SK-N-SH (cell line): ENCODE measurements around the gene TBX15. TPM values are rescaled to one million over a fixed set of nuclear protein-coding genes. Genes with fewer than 3 reads are reported as not detected.

ENCODE experiments used
- CTCF ChIA-PET: fragments of 300-600, 350-600 bp; formaldehyde crosslinking; extraction: SDS; loops from one replicate; lab custom pipeline; 2021; lab: Yijun Ruan, JAX
- POLR2A ChIA-PET: fragments of 350-600 bp; sonication (Branson Sonifier 250); formaldehyde crosslinking; extraction: SDS; loops from one replicate; lab custom pipeline; 2020; ENCODE audit warnings: antibody characterized with exemption, inconsistent platforms; lab: Yijun Ruan, JAX
- DNase-seq: peaks from one replicate; pipeline ENCODE4 v3.0.0; 2012
- H2AFZ ChIP-seq: fragments of 200-600 bp; sonication (generic); 2 replicates; pipeline ENCODE4 v1.8.1; 2016; ENCODE audit warnings: antibody characterized with exemption, mild to moderate bottlenecking, low read depth
- H3F3A ChIP-seq: fragments of 200-600 bp; sonication (generic); replicated peaks from 2 replicates; pipeline ENCODE3; 2016; ENCODE audit warnings: antibody characterized with exemption, mild to moderate bottlenecking; ENCODE audit not compliant: insufficient read depth
- H3K27ac ChIP-seq, 2 experiments: fragments of 200-500 bp in 1 of 2; fragments of 200-600 bp in 1 of 2; sonication (Bioruptor generic) in 1 of 2; sonication (generic), shearing (Covaris generic) in 1 of 2; 2 replicates each; pipeline versions ENCODE4 v1.5.1 to v1.6.1; 2014 to 2016; ENCODE audit warnings: low read depth in 2 of 2, inconsistent platforms in 1 of 2, low read length in 1 of 2, mild to moderate bottlenecking in 1 of 2, mixed read lengths in 1 of 2
- H3K27me3 ChIP-seq: fragments of 200-600 bp; sonication (generic), shearing (Covaris generic); 2 replicates; pipeline ENCODE4 v1.6.1; 2016; ENCODE audit warnings: mixed run types; ENCODE audit not compliant: insufficient read depth
- H3K36me3 ChIP-seq, 2 experiments: fragments of 200-500 bp in 1 of 2; fragments of 200-600 bp in 1 of 2; sonication (Bioruptor generic) in 1 of 2; sonication (generic) in 1 of 2; replicated peaks in 1 of 2; 2 replicates each; pipeline versions ENCODE3 to v1.5.1; 2014 to 2016; ENCODE audit warnings: low read length in 1 of 2, mild to moderate bottlenecking in 1 of 2; ENCODE audit not compliant: insufficient read depth in 2 of 2, control insufficient read depth in 1 of 2
- H3K4me1 ChIP-seq, 2 experiments: fragments of 200-500 bp in 1 of 2; fragments of 200-600 bp in 1 of 2; sonication (Bioruptor generic) in 1 of 2; sonication (generic), shearing (Covaris generic) in 1 of 2; 2 replicates each; pipeline versions ENCODE4 v1.5.1 to v1.6.1; 2014 to 2016; ENCODE audit warnings: low read depth in 1 of 2, low read length in 1 of 2, mixed run types in 1 of 2; ENCODE audit not compliant: insufficient read depth in 2 of 2, control insufficient read depth in 1 of 2
- H3K4me2 ChIP-seq: fragments of 200-600 bp; sonication (generic), shearing (Covaris generic); 2 replicates; pipeline ENCODE4 v1.6.1; 2017; ENCODE audit warnings: mixed run types
- H3K4me3 ChIP-seq, 2 experiments: fragments of 200-500 bp in 1 of 2; fragments of 200-600 bp in 1 of 2; sonication (Bioruptor generic) in 1 of 2; sonication (generic), shearing (Covaris generic) in 1 of 2; 2 replicates each; pipeline versions ENCODE4 v1.5.1 to v1.8.1; 2014 to 2016; ENCODE audit warnings: low read depth in 2 of 2, inconsistent platforms in 1 of 2, low read length in 1 of 2, mild to moderate bottlenecking in 1 of 2, mixed read lengths in 1 of 2, moderate library complexity in 1 of 2
- H3K79me2 ChIP-seq: fragments of 200-600 bp; sonication (generic); 2 replicates; pipeline ENCODE4 v1.8.1; 2017; ENCODE audit warnings: mild to moderate bottlenecking; ENCODE audit not compliant: insufficient read depth
- H3K9ac ChIP-seq: fragments of 200-600 bp; sonication (generic); 2 replicates; pipeline ENCODE4 v1.6.1; 2017; ENCODE audit warnings: mixed run types
- H3K9me2 ChIP-seq: fragments of 200-600 bp; sonication (generic); 2 replicates; pipeline ENCODE4 v1.6.1; 2017; ENCODE audit warnings: mixed run types
- H3K9me3 ChIP-seq: fragments of 200-600 bp; sonication (generic); 2 replicates; pipeline ENCODE4 v1.6.1; 2017; ENCODE audit warnings: mixed run types, mild to moderate bottlenecking, moderate library complexity
- H4K20me1 ChIP-seq: fragments of 200-600 bp; sonication (generic); 2 replicates; pipeline ENCODE4 v1.6.1; 2017; ENCODE audit warnings: mild to moderate bottlenecking, mixed run types; ENCODE audit not compliant: insufficient read depth
- ELF1 ChIP-seq: IDR thresholded peaks from 2 replicates; pipeline ENCODE4 v1.4.0; 2012
- EZH2phosphoT487 ChIP-seq: fragments of 200-600 bp; sonication (generic); IDR thresholded peaks from 2 replicates; pipeline ENCODE4 v1.6.1; 2017; ENCODE audit warnings: low read depth, mixed run types, mild to moderate bottlenecking, antibody characterized with exemption, moderate library complexity, borderline replicate concordance
- FOSL2 ChIP-seq: IDR thresholded peaks from 2 replicates; pipeline ENCODE4 v1.4.0; 2012; ENCODE audit warnings: low read depth, mild to moderate bottlenecking, moderate library complexity, borderline replicate concordance
- FOXM1 ChIP-seq: IDR thresholded peaks from 2 replicates; pipeline ENCODE4 v1.4.0; 2012; ENCODE audit warnings: low read depth, mild to moderate bottlenecking
- GABPA ChIP-seq: IDR thresholded peaks from 2 replicates; pipeline ENCODE4 v1.4.0; 2012; ENCODE audit warnings: low read depth, mild to moderate bottlenecking
- GATA2 ChIP-seq: sonication (generic); formaldehyde crosslinking; IDR thresholded peaks from 2 replicates; pipeline ENCODE4 v1.5.0; 2020; ENCODE audit warnings: mild to moderate bottlenecking, missing genetic modification reagents
- POLR2AphosphoS5 ChIP-seq: IDR thresholded peaks from 2 replicates; pipeline ENCODE4 v1.6.1; 2012; ENCODE audit warnings: low read depth, low read length
- RAD21 ChIP-seq: IDR thresholded peaks from 2 replicates; pipeline ENCODE4 v1.6.1; 2012; ENCODE audit warnings: mild to moderate bottlenecking, low read length
- RCOR1 ChIP-seq: fragments of 150-350 bp; IDR thresholded peaks from 2 replicates; pipeline ENCODE4 v1.6.1; 2017; ENCODE audit warnings: antibody characterized with exemption, low read length
- REST ChIP-seq: IDR thresholded peaks from 2 replicates; pipeline ENCODE4 v1.6.1; 2012; ENCODE audit warnings: mild to moderate bottlenecking, low read depth, low read length, moderate library complexity
- RFX5 ChIP-seq: IDR thresholded peaks from 2 replicates; pipeline ENCODE4 v1.6.1; 2012; ENCODE audit warnings: mild to moderate bottlenecking, improper control_type of control experiment, low read length
- SMC3 ChIP-seq: IDR thresholded peaks from 2 replicates; pipeline ENCODE4 v1.6.1; 2012; ENCODE audit warnings: low read depth, low read length, improper control_type of control experiment
- TAF1 ChIP-seq: IDR thresholded peaks from 2 replicates; pipeline ENCODE4 v1.6.1; 2012; ENCODE audit warnings: low read depth, mild to moderate bottlenecking, low read length, moderate library complexity, borderline replicate concordance
- WGBS: methylation state at CpG from one replicate; pipeline ENCODE4 v1.1.6; 2017; ENCODE audit warnings: low lambda C conversion rate; 5-methylcytosine and 5-hydroxymethylcytosine counted together
- polyA plus RNA-seq, 3 experiments: library from polyadenylated mRNA; depleted of rRNA; stranded (reverse); fragments of >200 nt; gene quantifications; 2 replicates each; pipeline ENCODE4 v1.2.3, GENCODE V29; 2012

Gene TBX15
- polyA plus RNA-seq, 1 of the 3 experiments (the other 2 are of a cell fraction): 0.02 TPM

- CTCF ChIA-PET: interaction anchor here (1.2 kb wide), 1 partner anchor 9 kb away, joined by 10 read pairs; no protein-coding TSS in a partner anchor
- H3K9me3 ChIP-seq: no peaks in the 10 kb centered on the region
- no peaks in the 10 kb centered on the region for H3F3A ChIP-seq
- 19% methylated on average over 27 of the region's 27 CpGs for WGBS
- no peaks in the 10 kb centered on the region for H3K79me2 ChIP-seq
- no peak overlapping the region for H3K4me2 ChIP-seq
- peaks cover 85% of the 10 kb centered on the region for H3K27me3 ChIP-seq
- H4K20me1 ChIP-seq: no peaks in the 10 kb centered on the region
- no peaks in the 10 kb centered on the region for H3K36me3 ChIP-seq
- no peak for TF ChIP-seq RFX5
- no peak for TF ChIP-seq GABPA
- TF ChIP-seq GATA2: no peak
- no peak for TF ChIP-seq REST
- TF ChIP-seq SMC3: no peak
- no peak for TF ChIP-seq FOXM1
- POLR2A ChIA-PET: no interaction called here
- DNase-seq: no peak
- H3K9me2 ChIP-seq: no peaks in the 10 kb centered on the region
- no peaks in the 10 kb centered on the region for H3K4me1 ChIP-seq
- no peak overlapping the region for H3K9ac ChIP-seq
- no peak overlapping the region for H2AFZ ChIP-seq
- H3K4me3 ChIP-seq: no peak overlapping the region
- no peak overlapping the region for H3K27ac ChIP-seq
Measured at GRCh38 chr1:118999348-119000071, 11.4 kb upstream of the TBX15 start.

- H3K9ac ChIP-seq: no peak overlapping the region
- no peak overlapping the region for H3K4me3 ChIP-seq
- POLR2A ChIA-PET: no interaction called here
- H3K4me1 ChIP-seq: no peaks in the 10 kb centered on the region
- no peaks in the 10 kb centered on the region for H3K9me2 ChIP-seq
- CTCF ChIA-PET: interaction anchor here (1.4 to 3.0 kb wide), 2 partner anchors 10 to 14 kb away, joined by 3 to 13 read pairs; no protein-coding TSS in a partner anchor
- no peak overlapping the region for H3K27ac ChIP-seq
- 2% methylated on average over 2 of the region's 2 CpGs for WGBS
- DNase-seq: no peak
- no peak overlapping the region for H3K4me2 ChIP-seq
- peaks cover 85% of the 10 kb centered on the region for H3K27me3 ChIP-seq
- H3F3A ChIP-seq: no peaks in the 10 kb centered on the region
- TF ChIP-seq RCOR1: no peak
- TF ChIP-seq ELF1: no peak
- TF ChIP-seq RFX5: no peak
- no peak for TF ChIP-seq RAD21
- no peak for TF ChIP-seq EZH2phosphoT487
- TF ChIP-seq TAF1: no peak
- no peak for TF ChIP-seq POLR2AphosphoS5
- no peak for TF ChIP-seq FOSL2
- no peaks in the 10 kb centered on the region for H3K79me2 ChIP-seq
- no peaks in the 10 kb centered on the region for H3K9me3 ChIP-seq
- H3K36me3 ChIP-seq: no peaks in the 10 kb centered on the region
- no peak overlapping the region for H2AFZ ChIP-seq
- no peaks in the 10 kb centered on the region for H4K20me1 ChIP-seq
Measured at GRCh38 chr1:118998171-118998570, 10.0 kb upstream of the TBX15 start.
